Measurements from ENCODE around the gene PAK4. TPM values are rescaled to one million over a fixed set of nuclear protein-coding genes. Genes with fewer than 3 reads are reported as not detected.

The PAK4 gene
- total and polyA plus RNA-seq, 9 of the 15 experiments (the other 6 are each of a cell fraction or from before 2014, with no cell fraction given) = 0.21 to 33.5 (median 5.8) TPM

- TF ChIP-seq TRIM24 (IDR thresholded peaks at IDR 0.05) (no peak), ETV1 (tag; conservative IDR thresholded peaks at IDR 0.05; ENCODE audit: low read depth) (no peak), LEF1 (IDR thresholded peaks at IDR 0.05) (no peak), SRSF7 (optimal IDR thresholded peaks at IDR 0.05; ENCODE audit: low read depth, low read length) (no peak), PHF20 (IDR thresholded peaks at IDR 0.05; ENCODE audit: partially characterized antibody) (no peak), MCM3 (IDR thresholded peaks at IDR 0.05) (peak; percentile 72; the same call in 1 of the 2 replicates), JUN (IDR thresholded peaks at IDR 0.05; ENCODE audit: borderline replicate concordance, low read depth, low read length) (no peak), JUN (CRISPR knock-in tag; IDR thresholded peaks at IDR 0.05; ENCODE audit: borderline replicate concordance) (no peak), ZBTB33 (CRISPR knock-in tag; IDR thresholded peaks at IDR 0.05) (peak; percentile 75), ZNF239 (CRISPR knock-in tag; IDR thresholded peaks at IDR 0.05) (no peak), ZNF583 (CRISPR knock-in tag; IDR thresholded peaks at IDR 0.05) (no peak), SREBF2 (CRISPR knock-in tag; IDR thresholded peaks at IDR 0.05) (no peak), ZNF282 (CRISPR knock-in tag; IDR thresholded peaks at IDR 0.05) (no peak), CCAR2 (IDR thresholded peaks at IDR 0.05; ENCODE audit: low read depth, low read length) (no peak), CBX5 (IDR thresholded peaks at IDR 0.05; ENCODE audit: borderline replicate concordance, low read depth) (no peak), TSC22D4 (tag; IDR thresholded peaks at IDR 0.05) (no peak), BCOR (IDR thresholded peaks at IDR 0.05) (0 out of 2 replicates have a peak, but pooled peaks have one; percentile 42), BRCA1 (IDR thresholded peaks at IDR 0.05) (no peak), BRCA1 (CRISPR knock-in tag; IDR thresholded peaks at IDR 0.05) (0 out of 2 replicates have a peak, but pooled peaks have one; percentile 29), FOXP1 (CRISPR knock-in tag; IDR thresholded peaks at IDR 0.05) (0 out of 2 replicates have a peak, but pooled peaks have one; percentile 61), SMARCA5 (IDR thresholded peaks at IDR 0.05) (peak; percentile 37; the same call in 1 of the 2 replicates), MBD2 (IDR thresholded peaks at IDR 0.05; ENCODE audit: borderline replicate concordance, low read depth) (no peak), TCF7 (IDR thresholded peaks at IDR 0.05; ENCODE audit: borderline replicate concordance) (no peak), ZEB2 (IDR thresholded peaks at IDR 0.05) (peak; percentile 50; the same call in 1 of the 2 replicates), ZNF830 (CRISPR knock-in tag; IDR thresholded peaks at IDR 0.05) (no peak), ELK3 (CRISPR knock-in tag; IDR thresholded peaks at IDR 0.05) (no peak), E2F3 (CRISPR knock-in tag; IDR thresholded peaks at IDR 0.05) (no peak), CHD1 (IDR thresholded peaks at IDR 0.05; ENCODE audit: low read length) (no peak), ZFX (CRISPR knock-in tag; IDR thresholded peaks at IDR 0.05) (peak; percentile 36; the same call in 1 of the 2 replicates), ETV6 (IDR thresholded peaks at IDR 0.05; ENCODE audit: borderline replicate concordance in 1 of 2, low read depth in 2 of 2, low read length in 1 of 2) (no peak), ETV6 (CRISPR knock-in tag; IDR thresholded peaks at IDR 0.05; ENCODE audit: borderline replicate concordance) (no peak), SMARCC2 (IDR thresholded peaks at IDR 0.05; ENCODE audit: low read depth) (no peak), EHMT2 (IDR thresholded peaks at IDR 0.05) (no peak)
Observed at GRCh38 chr19:39196860-39197562, 71.4 kb downstream of the PAK4 start, which contains the start of gene NCCRP1 (continued).
